ENCODE measurements around the gene ZDHHC23. TPM values are rescaled to one million over a fixed set of nuclear protein-coding genes. Genes with fewer than 3 reads are reported as not detected.

ZDHHC23 gene
- total RNA-seq, 2 experiments from 2014 or later: 36.9 to 44.4 TPM

- ChIA-PET CTCF (ENCODE audit: unreplicated experiment) (interaction anchor here (1.0 kb wide), 2 partner anchors 23 to 74 kb away, joined by 3 read pairs; partner anchors contain the start of gene CCDC191), POLR2A (interaction anchor here (0.6 to 3.6 kb wide), 7 partner anchors 10 to 387 kb away, joined by 3 to 30 read pairs (median 5); no protein-coding TSS in a partner anchor)
Observed at GRCh38 chr3:113981803-113982202, 34.0 kb downstream of the ZDHHC23 start.

GRCh38 chr3:113983544-113983943 lies 35.7 kb downstream of the ZDHHC23 start:
- no TSS peak for BruUV-seq (replicated peaks)
- Histone ChIP-seq H4K20me1 (ENCODE audit: insufficient read depth, low read length) (no peaks in the 10 kb centered on the region), H3K4me3 (ENCODE audit: low read depth, low read length, poor library complexity, severe bottlenecking) (no peak overlapping the region), H2AFZ (ENCODE audit: low read length) (no peak overlapping the region), H3K9me3 (ENCODE audit: low read length) (peaks cover 3% of the 10 kb centered on the region; the same call in 1 of the 2 replicates), H3K9me2 (ENCODE audit: insufficient read depth, low read length) (no peaks in the 10 kb centered on the region), H3K4me1 (ENCODE audit: insufficient read depth, low read length, poor library complexity, severe bottlenecking) (peaks cover 25% of the 10 kb centered on the region), H3K36me3 (ENCODE audit: insufficient read depth, low read length) (peaks cover 5% of the 10 kb centered on the region; the same call in 1 of the 2 replicates), H3K79me2 (ENCODE audit: insufficient read depth, low read depth, low read length) (no peaks in the 10 kb centered on the region), H3K27ac (ENCODE audit: low read depth, low read length, poor library complexity, severe bottlenecking) (no peak overlapping the region), H3K4me2 (ENCODE audit: low read length) (no peak overlapping the region)
- no peak for TF ChIP-seq EZH2phosphoT487 (IDR thresholded peaks at IDR 0.05; ENCODE audit: borderline replicate concordance, low read depth, low read length)
- TF ChIP-seq CTCF (conservative IDR thresholded peaks at IDR 0.05; ENCODE audit: low read length): no peak
- ChIA-PET CTCF (ENCODE audit: unreplicated experiment) (no interaction called here), POLR2A (interaction anchor here (0.5 to 3.6 kb wide), 4 partner anchors 14 to 177 kb away, joined by 3 to 30 read pairs (median 4); no protein-coding TSS in a partner anchor)
- DNase-seq (ENCODE audit: low spot score): no peak
- intact Hi-C loops (cut with micrococcal nuclease; ENCODE audit: unreplicated experiment): no loop called here

More at GRCh38 chr3:113981803-113982202, 34.0 kb downstream of the ZDHHC23 start:
- BruUV-seq (replicated peaks): no TSS peak
- H3K36me3 ChIP-seq (ENCODE audit: insufficient read depth, low read length): peaks cover 5% of the 10 kb centered on the region; the same call in 1 of the 2 replicates
- H2AFZ ChIP-seq (ENCODE audit: low read length): no peak overlapping the region
- H3K79me2 ChIP-seq (ENCODE audit: insufficient read depth, low read depth, low read length): no peaks in the 10 kb centered on the region
- no peaks in the 10 kb centered on the region for H4K20me1 ChIP-seq (ENCODE audit: insufficient read depth, low read length)
- DNase-seq (ENCODE audit: low spot score): peak; percentile 28
- H3K9me3 ChIP-seq (ENCODE audit: low read length): peaks cover 3% of the 10 kb centered on the region; the same call in 1 of the 2 replicates
- H3K4me1 ChIP-seq (ENCODE audit: insufficient read depth, low read length, poor library complexity, severe bottlenecking): peaks cover 25% of the 10 kb centered on the region
- no peak overlapping the region for H3K4me2 ChIP-seq (ENCODE audit: low read length)
- TF ChIP-seq EZH2phosphoT487 (IDR thresholded peaks at IDR 0.05; ENCODE audit: borderline replicate concordance, low read depth, low read length) (no peak), CTCF (conservative IDR thresholded peaks at IDR 0.05; ENCODE audit: low read length) (no peak)
- intact Hi-C loops (cut with micrococcal nuclease; ENCODE audit: unreplicated experiment): no loop called here
- no peaks in the 10 kb centered on the region for H3K9me2 ChIP-seq (ENCODE audit: insufficient read depth, low read length)
- no peak overlapping the region for H3K4me3 ChIP-seq (ENCODE audit: low read depth, low read length, poor library complexity, severe bottlenecking)
- H3K27ac ChIP-seq (ENCODE audit: low read depth, low read length, poor library complexity, severe bottlenecking): no peak overlapping the region

GRCh38 chr3:113985541-113985940 lies 37.7 kb downstream of the ZDHHC23 start:
- peak; percentile 69 for DNase-seq (ENCODE audit: low spot score)
- no peaks in the 10 kb centered on the region for H3K9me2 ChIP-seq (ENCODE audit: insufficient read depth, low read length)
- no peaks in the 10 kb centered on the region for H3K79me2 ChIP-seq (ENCODE audit: insufficient read depth, low read depth, low read length)
- H3K36me3 ChIP-seq (ENCODE audit: insufficient read depth, low read length): no peaks in the 10 kb centered on the region; the same call in 1 of the 2 replicates
- no peaks in the 10 kb centered on the region for H4K20me1 ChIP-seq (ENCODE audit: insufficient read depth, low read length)
- no peak for TF ChIP-seq CTCF (conservative IDR thresholded peaks at IDR 0.05; ENCODE audit: low read length)
- no peak for TF ChIP-seq EZH2phosphoT487 (IDR thresholded peaks at IDR 0.05; ENCODE audit: borderline replicate concordance, low read depth, low read length)
- intact Hi-C loops (cut with micrococcal nuclease; ENCODE audit: unreplicated experiment): no loop called here
- ChIA-PET CTCF (ENCODE audit: unreplicated experiment) (no interaction called here), POLR2A (interaction anchor here (0.7 to 2.6 kb wide), 6 partner anchors 10 to 44 kb away, joined by 3 to 9 read pairs (median 4); no protein-coding TSS in a partner anchor)
- peak overlapping the region; percentile 57 for H3K4me2 ChIP-seq (ENCODE audit: low read length)
- H3K27ac ChIP-seq (ENCODE audit: low read depth, low read length, poor library complexity, severe bottlenecking): peak overlapping the region; percentile 30
- peak overlapping the region; percentile 6 for H3K4me3 ChIP-seq (ENCODE audit: low read depth, low read length, poor library complexity, severe bottlenecking)
- H3K9me3 ChIP-seq (ENCODE audit: low read length): peaks cover 3% of the 10 kb centered on the region; the same call in 1 of the 2 replicates
- peak overlapping the region; percentile 78; the same call in 1 of the 2 replicates for H2AFZ ChIP-seq (ENCODE audit: low read length)
- H3K4me1 ChIP-seq (ENCODE audit: insufficient read depth, low read length, poor library complexity, severe bottlenecking): peaks cover 25% of the 10 kb centered on the region
- BruUV-seq (replicated peaks): no TSS peak

Data from OCI-LY7 (cell line).